Aorta (tissue), 5 donors: ENCODE data around the gene LRPAP1. TPM values are rescaled to one million over a fixed set of nuclear protein-coding genes. Genes with fewer than 3 reads are reported as not detected.

ENCODE experiments used
- ATAC-seq: fragments of 200-7000 bp; cut with Tn5 transposase; one replicate; pipeline ENCODE4 v1.9.1; 2022; ENCODE audit warnings: moderate library complexity; ENCODE audit not compliant: low FRiP score
- DNase-seq, 2 donors: peaks; one replicate each; pipeline ENCODE4 v3.0.0-alpha.2; 2020
- H3K27ac ChIP-seq, 2 donors: one replicate each; pipeline ENCODE4 v1.5.1; 2013; ENCODE audit warnings: low read length in 2 of 2, mild to moderate bottlenecking in 2 of 2, moderate library complexity in 2 of 2, control low read depth in 1 of 2, inconsistent platforms in 1 of 2, low read depth in 1 of 2
- H3K27me3 ChIP-seq, 2 donors: one replicate each; pipeline ENCODE4 v1.6.1; 2013; ENCODE audit warnings: control low read depth in 1 of 2, low read length in 1 of 2, mild to moderate bottlenecking in 1 of 2, moderate library complexity in 1 of 2; ENCODE audit not compliant: insufficient read depth in 2 of 2, control insufficient read depth in 1 of 2
- H3K36me3 ChIP-seq, 2 donors: one replicate each; pipeline ENCODE4 v1.6.1; 2013; ENCODE audit warnings: control low read depth in 1 of 2, low read length in 1 of 2, mild to moderate bottlenecking in 1 of 2; ENCODE audit not compliant: insufficient read depth in 2 of 2, control insufficient read depth in 1 of 2
- H3K4me1 ChIP-seq, 2 donors: one replicate each; pipeline ENCODE4 v1.6.1; 2013; ENCODE audit warnings: low read length in 2 of 2, control low read depth in 1 of 2, mild to moderate bottlenecking in 1 of 2, moderate library complexity in 1 of 2; ENCODE audit not compliant: insufficient read depth in 2 of 2, control insufficient read depth in 1 of 2
- H3K4me3 ChIP-seq, 2 donors: one replicate each; pipeline ENCODE4 v1.5.1; 2013; ENCODE audit warnings: low read length in 2 of 2, control low read depth in 1 of 2, mild to moderate bottlenecking in 1 of 2
- H3K9me3 ChIP-seq: one replicate; pipeline ENCODE4 v1.6.1; 2013; ENCODE audit warnings: mild to moderate bottlenecking, low read length; ENCODE audit not compliant: control insufficient read depth
- WGBS, 2 donors: extraction: QIAGEN DNeasy Blood & Tissue Kit; methylation state at CpG; one replicate each; pipeline ENCODE4 v1.1.7; 2013; 5-methylcytosine and 5-hydroxymethylcytosine counted together
- intact Hi-C, 2 donors: fragments of 100-400 bp; cut with DNase I; formaldehyde crosslinking; loops; one replicate each; pipeline versions ENCODE4 v1.14.2 to v1.15.0; 2022
- polyA plus RNA-seq, 2 donors: library from polyadenylated mRNA; stranded (reverse); fragments of 200-250 nt; gene quantifications; one replicate each; pipeline ENCODE4 v1.2.3, GENCODE V29; 2013
- total RNA-seq, 2 donors: library from RNA; stranded (reverse); fragmentation: NEBNext Ultra II Directional; extraction: Animal tissue kit (Norgen Biotek cat#: 25700); gene quantifications; one replicate each; pipeline ENCODE4 v1.2.1, GENCODE V29; 2021
- donor health status: healthy with polysubstance abuse.
- donor health status: Bipolar disorder and iron deficiency.
- donor health status: DM: no; HTN: no; CAD: no.
- donor health status: DM: no; HTN: no; CAD: no.
- donor health status: DM: yes; HTN: yes; CAD: no.

Gene LRPAP1
- total and polyA plus RNA-seq, 4 donors: 95.4 to 196 (median 132) TPM

DNA sequence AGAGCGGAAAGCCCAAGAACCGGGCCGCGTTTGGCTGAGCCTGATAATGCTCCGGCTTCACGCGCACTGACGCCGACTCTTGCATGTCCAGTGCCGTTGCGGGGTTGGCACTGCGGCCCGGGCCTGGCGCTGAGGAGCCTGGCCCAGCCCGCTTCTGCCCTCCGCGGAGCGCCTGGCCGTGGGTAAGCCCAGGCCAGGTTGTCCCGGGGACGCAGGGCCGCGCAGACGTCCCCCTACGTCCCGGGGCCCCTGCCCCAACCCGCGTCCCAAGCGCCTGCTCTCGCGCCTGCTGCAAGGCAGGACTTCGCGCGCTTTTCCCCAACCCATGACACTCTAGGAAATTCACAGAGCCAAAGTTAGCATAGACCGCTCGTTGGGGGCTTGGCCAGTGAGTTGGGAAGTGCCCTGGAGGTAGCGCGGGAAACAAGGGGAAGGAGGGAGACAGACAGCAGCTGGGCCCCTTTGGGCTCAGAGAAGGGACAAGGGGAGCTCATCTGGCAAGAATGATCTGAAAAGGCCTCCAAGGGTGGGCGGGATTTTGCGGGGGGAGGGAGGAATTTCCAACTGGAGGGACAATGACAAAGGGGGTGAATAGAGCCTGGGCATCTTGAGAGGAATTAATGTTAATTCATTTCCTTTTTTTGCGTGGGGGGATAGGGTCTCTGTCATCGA lies 665 bp upstream of the LRPAP1 start:
- 9 to 12% methylated on average over 37 to 42 of the region's 42 CpGs for WGBS, 2 donors
- no peaks in the 10 kb centered on the region for H3K4me1 ChIP-seq
- H3K9me3 ChIP-seq: no peaks in the 10 kb centered on the region
- no peak overlapping the region for H3K27ac ChIP-seq
- no peaks in the 10 kb centered on the region for H3K27me3 ChIP-seq
- intact Hi-C loops: loop anchor here in 1 of 2 donors (5.0 kb wide), 1 partner anchor 46 kb away; no protein-coding TSS in a partner anchor
- peak in 1 of 2 donors; percentile 74 for DNase-seq
- H3K4me3 ChIP-seq: peak overlapping the region; percentile 4 to 14
- no peaks in the 10 kb centered on the region for H3K36me3 ChIP-seq
- peak; percentile 80 for ATAC-seq

DNA sequence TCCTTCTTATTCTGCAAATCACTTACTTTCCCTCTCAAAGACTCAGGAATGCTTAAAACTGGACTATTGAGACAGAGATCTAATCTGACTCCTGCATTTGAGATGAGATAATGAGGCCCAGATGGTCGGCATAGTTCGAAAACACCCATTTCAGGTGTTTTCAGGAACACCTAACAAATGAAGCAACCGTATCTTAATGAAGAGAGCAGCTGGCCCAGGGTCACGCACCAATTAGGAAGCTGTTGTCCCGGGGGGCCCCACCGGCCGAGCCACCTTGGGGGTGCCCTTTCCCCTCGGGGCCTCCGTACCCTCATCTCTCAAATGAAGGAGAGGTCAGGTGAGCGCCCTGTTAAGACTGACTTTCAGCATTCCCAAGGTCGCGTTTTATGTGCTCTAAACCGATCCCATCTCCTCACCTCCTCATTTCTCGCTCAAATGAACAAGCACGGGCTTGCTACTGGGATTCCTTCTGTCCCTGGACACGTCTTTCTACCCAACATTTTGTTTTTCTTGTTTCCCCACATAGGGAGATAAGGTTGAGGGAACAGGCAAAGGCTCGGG lies 824 bp downstream of the LRPAP1 start:
- Histone ChIP-seq H3K4me3 (peak overlapping the region; percentile 91 to 98), H3K27ac (no peak overlapping the region), H3K36me3 (no peaks in the 10 kb centered on the region), H3K27me3 (no peaks in the 10 kb centered on the region), H3K4me1 (no peaks in the 10 kb centered on the region), H3K9me3 (no peaks in the 10 kb centered on the region)
- intact Hi-C loops: loop anchor here in 1 of 2 donors (5.0 kb wide), 1 partner anchor 44 kb away; no protein-coding TSS in a partner anchor
- 15 to 20% methylated on average over 17 of the region's 17 CpGs for whole genome bisulfite sequencing, 2 donors
- DNase-seq: peak in 1 of 2 donors; percentile 62
- no peak for ATAC-seq

DNA sequence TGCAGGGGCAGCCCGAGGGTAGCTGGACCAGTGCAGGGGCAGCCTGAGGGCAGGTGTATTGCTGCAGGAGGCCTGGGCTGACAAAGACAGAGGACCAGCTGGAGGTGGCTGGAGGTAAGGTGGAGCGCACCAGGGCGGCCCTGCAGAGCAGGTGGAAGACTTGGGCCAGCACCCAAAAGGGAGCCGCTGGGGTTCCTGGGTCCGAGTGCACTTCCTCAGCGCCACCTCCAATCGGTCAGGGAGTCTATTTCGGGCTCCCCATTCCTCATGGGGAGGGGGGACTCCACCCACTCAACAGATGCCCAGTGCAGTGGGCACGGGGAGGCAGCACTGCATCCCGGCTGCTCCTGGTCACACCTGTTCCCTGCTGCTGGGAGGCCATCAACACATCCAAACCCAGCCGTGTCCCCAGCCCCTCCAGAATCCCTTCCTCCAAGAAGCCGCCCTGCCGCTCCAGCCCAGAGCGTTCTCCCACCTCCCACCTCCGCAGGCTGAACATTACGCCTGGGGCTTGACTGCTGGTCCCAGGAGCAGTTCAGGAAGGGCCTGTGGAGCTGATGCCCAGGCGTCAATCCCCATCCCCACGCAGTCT lies 1.5 kb downstream of the LRPAP1 start:
- intact Hi-C loops: loop anchor here in 1 of 2 donors (5.0 kb wide), 1 partner anchor 43 kb away; no protein-coding TSS in a partner anchor
- Histone ChIP-seq H3K9me3 (no peaks in the 10 kb centered on the region), H3K4me3 (no peak overlapping the region), H3K36me3 (no peaks in the 10 kb centered on the region), H3K27me3 (no peaks in the 10 kb centered on the region), H3K27ac (no peak overlapping the region), H3K4me1 (no peaks in the 10 kb centered on the region)
- peak; percentile 46 to 73 for DNase-seq
- ATAC-seq: no peak
- WGBS, 2 donors: 75 to 76% methylated on average over 18 of the region's 18 CpGs

DNA sequence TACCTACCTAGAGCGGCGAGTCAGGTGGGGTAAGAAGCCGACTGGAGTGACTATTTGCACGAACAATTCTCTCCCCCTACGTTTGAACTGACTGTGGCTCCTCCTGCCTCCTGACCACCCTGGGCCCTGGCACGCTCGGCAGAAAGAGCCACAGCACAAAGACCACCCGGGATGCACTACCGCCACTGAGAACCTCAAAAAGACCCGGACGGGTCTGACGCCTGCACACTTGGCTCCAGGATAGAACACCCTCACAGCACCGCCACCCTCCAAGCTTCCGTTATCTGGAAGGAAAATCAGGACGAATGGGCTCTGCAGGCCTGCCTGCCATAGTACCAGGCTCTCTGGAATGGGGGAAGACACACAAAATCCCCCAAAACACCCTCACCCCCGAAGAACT lies 2.2 kb downstream of the LRPAP1 start:
- peak in 1 of 2 donors; percentile 55 for DNase-seq
- H3K27me3 ChIP-seq: no peaks in the 10 kb centered on the region
- H3K4me1 ChIP-seq: no peaks in the 10 kb centered on the region
- H3K36me3 ChIP-seq: no peaks in the 10 kb centered on the region
- H3K4me3 ChIP-seq: no peak overlapping the region
- ATAC-seq: no peak
- intact Hi-C loops: loop anchor here in 1 of 2 donors (5.0 kb wide), 1 partner anchor 43 kb away; no protein-coding TSS in a partner anchor
- WGBS, 2 donors: 88 to 89% methylated on average over 16 of the region's 16 CpGs
- H3K9me3 ChIP-seq: no peaks in the 10 kb centered on the region
- no peak overlapping the region for H3K27ac ChIP-seq

DNA sequence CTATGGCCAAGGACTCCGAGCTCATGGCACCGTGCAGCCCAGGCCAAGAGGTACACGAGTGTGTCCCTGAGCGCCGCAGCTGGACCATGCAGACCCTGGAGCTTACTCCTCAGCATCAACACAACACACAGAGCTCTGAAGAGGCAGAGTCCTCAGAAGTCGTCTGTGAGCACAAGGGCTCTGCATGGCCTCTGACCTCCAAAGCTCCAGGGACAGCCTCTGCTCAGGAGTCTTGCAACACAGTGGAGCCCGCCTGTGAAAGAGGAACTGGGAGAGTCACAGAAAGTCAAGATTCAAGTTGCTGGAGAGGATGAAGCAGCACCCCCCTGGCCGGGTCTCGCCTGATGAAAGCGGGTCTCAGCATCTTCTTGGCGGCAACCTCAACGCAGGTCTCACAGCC lies 2.9 kb downstream of the LRPAP1 start:
- DNase-seq (peak; percentile 73 to 79), ATAC-seq (no peak)
- 85 to 87% methylated on average over 12 of the region's 12 CpGs for WGBS, 2 donors
- no peaks in the 10 kb centered on the region for H3K9me3 ChIP-seq
- no peak overlapping the region for H3K27ac ChIP-seq
- H3K36me3 ChIP-seq: peaks cover 0 to 4% of the 10 kb centered on the region in 2 donors
- intact Hi-C loops: no loop called here
- no peaks in the 10 kb centered on the region for H3K27me3 ChIP-seq
- H3K4me3 ChIP-seq: no peak overlapping the region
- H3K4me1 ChIP-seq: no peaks in the 10 kb centered on the region

DNA sequence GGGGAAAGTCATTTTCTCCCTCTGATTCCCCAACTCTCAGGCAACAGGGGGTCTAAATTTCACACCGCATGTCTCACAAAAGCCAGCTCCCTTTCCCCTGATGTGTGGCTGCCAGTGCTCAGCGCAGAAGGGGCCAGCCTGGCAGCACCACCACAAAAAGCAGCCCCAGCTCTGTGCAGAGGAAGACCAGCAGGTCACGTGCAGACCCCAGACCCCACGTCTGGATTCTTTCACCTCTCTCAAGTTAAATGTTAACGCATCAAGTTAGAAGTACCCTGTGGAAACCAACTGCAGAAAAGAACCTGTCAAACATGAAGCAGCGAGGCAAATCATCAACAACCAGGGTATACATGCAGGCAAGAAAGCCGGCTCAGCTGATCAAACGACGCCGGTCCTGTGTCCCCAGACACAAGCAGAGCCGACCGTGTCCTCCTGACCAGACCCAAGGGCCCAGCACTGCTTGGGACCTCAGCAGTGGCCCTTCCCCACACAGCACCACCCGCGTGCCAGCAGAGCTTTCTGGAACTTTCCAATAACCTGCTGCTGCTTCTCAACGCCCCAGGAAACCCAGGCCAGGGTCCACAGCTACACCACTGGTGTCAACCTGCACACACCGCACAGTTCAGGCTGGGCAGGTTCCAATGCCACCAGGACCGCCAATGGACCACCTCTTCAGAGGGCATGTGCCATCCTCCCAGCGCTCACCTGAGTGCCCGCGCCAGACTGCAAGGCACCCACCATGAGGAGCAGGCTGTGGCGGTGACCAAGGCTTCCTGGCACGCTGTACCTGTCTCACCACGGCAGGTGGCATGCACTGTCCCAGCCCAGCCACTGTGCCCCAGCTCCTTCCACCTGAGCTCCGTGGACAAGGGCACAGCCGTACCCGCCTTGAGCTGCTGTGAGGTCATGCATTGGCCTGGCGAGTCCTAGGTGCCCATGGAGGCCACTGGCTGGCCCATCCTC lies 4.0 kb downstream of the LRPAP1 start:
- peak; percentile 41 to 77 for DNase-seq
- Histone ChIP-seq H3K4me1 (no peaks in the 10 kb centered on the region), H3K36me3 (peaks cover 0 to 10% of the 10 kb centered on the region in 2 donors), H3K27me3 (no peaks in the 10 kb centered on the region), H3K27ac (no peak overlapping the region), H3K9me3 (no peaks in the 10 kb centered on the region), H3K4me3 (no peak overlapping the region)
- intact Hi-C loops: no loop called here
- 87 to 93% methylated on average over 27 of the region's 27 CpGs for WGBS, 2 donors
- no peak for ATAC-seq

DNA sequence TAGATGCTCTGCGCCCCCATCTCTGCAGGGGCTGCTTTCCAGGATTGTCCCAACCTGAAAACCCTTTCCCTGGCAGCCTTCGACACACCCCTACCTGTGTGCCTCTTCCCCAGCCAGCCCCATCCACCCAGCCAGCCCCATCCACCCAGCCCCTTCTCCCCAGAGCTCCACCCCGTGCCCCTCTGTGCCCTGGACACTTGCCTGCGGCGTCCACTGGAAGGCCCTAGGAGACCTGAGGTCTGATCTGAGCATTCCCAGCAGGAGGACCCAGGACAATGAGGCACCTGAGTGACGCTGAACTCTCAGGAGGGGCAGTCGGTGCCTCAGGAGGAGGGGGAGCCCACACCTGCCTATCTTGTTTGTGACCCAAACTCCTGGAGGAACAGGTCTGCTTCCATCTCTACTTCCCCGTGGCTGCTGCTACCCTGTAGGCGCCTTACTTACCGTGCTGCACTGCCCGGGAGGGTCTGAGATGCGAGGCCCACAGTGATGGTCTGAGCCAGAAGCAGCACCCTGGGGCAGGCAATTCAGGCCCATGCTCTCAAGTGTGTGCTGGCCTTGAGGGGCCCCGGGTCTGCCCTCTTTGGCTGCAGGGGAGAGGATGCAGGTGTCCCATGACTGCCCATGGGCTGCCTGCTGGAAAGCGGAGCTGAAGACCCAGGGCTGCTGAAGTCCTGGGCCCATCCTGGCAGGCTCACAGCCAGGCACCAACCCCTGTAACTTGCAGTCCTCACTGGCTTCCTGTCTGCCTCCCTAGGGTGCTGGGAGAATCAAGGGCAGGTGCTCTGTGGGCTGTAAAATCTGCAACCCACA lies 4.9 kb downstream of the LRPAP1 start:
- ATAC-seq (no peak), DNase-seq (peak; percentile 26 to 57)
- 90 to 92% methylated on average over 14 of the region's 14 CpGs for WGBS, 2 donors
- H3K4me3 ChIP-seq: no peak overlapping the region
- intact Hi-C loops: no loop called here
- H3K27ac ChIP-seq: no peak overlapping the region
- no peaks in the 10 kb centered on the region for H3K27me3 ChIP-seq
- H3K36me3 ChIP-seq: peaks cover 0 to 11% of the 10 kb centered on the region in 2 donors
- no peaks in the 10 kb centered on the region for H3K4me1 ChIP-seq
- no peaks in the 10 kb centered on the region for H3K9me3 ChIP-seq
